ENCODE measurements around the gene INPP5F.

DNA sequence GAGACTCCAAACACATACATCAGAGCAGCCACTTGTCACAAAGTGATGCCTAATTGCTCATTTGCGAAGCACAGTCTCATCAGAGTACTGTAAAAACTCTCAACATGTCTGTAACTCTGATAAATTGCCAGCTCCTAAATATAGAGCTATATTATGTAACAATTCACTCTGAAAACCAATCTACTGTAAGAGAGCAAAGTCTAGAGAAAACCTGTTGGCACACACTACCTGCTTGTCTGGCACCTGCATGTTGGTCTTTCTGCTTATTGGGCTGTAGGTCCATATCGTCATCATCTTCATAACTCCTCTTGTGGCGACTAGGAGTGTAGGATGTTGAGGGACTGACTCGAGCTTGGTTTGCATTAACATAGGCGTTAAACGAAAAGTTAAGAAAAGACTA lies 127.0 kb downstream of the INPP5F start:
- TF ChIP-seq CTCF (IDR thresholded peaks at IDR 0.05), result no peak
- TF ChIP-seq POLR2A (IDR thresholded peaks at IDR 0.05), result no peak
